Measurements from ENCODE around the gene C3orf20. TPM values are rescaled to one million over a fixed set of nuclear protein-coding genes. Genes with fewer than 3 reads are reported as not detected.

The C3orf20 gene
- total and polyA plus RNA-seq, 2 of the 13 experiments (the other 11 are each of a cell fraction or from before 2014, with no cell fraction given) = 0.03 to 0.04 TPM

DNA sequence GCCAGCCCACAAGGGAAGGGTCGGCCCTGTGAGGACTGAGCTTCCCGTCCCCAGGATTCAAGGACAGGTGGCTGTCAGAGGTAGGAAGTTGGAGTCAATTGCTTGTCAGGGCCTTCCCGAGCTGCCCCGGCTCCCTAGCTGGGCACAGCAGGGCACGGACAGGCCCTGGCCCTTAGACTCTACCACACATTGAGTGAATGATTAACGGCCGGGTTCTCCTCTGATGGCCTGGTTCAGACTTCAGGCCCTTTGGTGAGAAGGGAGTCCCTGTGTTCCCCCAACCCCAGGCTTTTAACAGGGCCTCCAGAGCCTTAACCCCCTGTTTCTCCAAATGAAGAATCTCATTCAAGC is 127.4 kb downstream of the C3orf20 start:
- no peaks in the 10 kb centered on the region for H3K79me2 ChIP-seq (ENCODE audit: insufficient read depth, low read length)
- peaks cover 52% of the 10 kb centered on the region for H3K4me1 ChIP-seq (ENCODE audit: insufficient read depth, low read length)
- no peaks in the 10 kb centered on the region for H3K9me3 ChIP-seq (ENCODE audit: low read length)
- FAIRE-seq (peak; percentile 12), DNase-seq (ENCODE audit: low spot score) (peak; percentile 23), ATAC-seq (peak; percentile 82)
- peak overlapping the region; percentile 22 for H3K27ac ChIP-seq (ENCODE audit: extremely low read length, insufficient read depth, low read length)
- ChIA-PET CTCF (ENCODE audit: low intra/inter-chr PET ratio, low total read pairs) (no interaction called here), POLR2A (interaction anchor here (1.0 kb wide), 1 partner anchor 9 kb away, joined by 3 read pairs; no protein-coding TSS in a partner anchor)
- peak overlapping the region; percentile 89 for H3K4me2 ChIP-seq (ENCODE audit: low read depth, low read length)
- H3K9ac ChIP-seq (ENCODE audit: insufficient read depth, low read depth, low read length) = no peak overlapping the region
- no peaks in the 10 kb centered on the region for H4K20me1 ChIP-seq (ENCODE audit: insufficient read depth, low read length)
- WGBS (ENCODE audit: low lambda C conversion rate) = 0% methylated on average over 6 of the region's 7 CpGs
- in situ Hi-C loops (cut with HindIII; ENCODE audit: extremely low pct_ligation_motif_present, low pct_unique_long_range_greater_than_20kb) = no loop called here
- no peak overlapping the region for H2AFZ ChIP-seq (ENCODE audit: low read length)
- intact Hi-C loops (cut with micrococcal nuclease; ENCODE audit: unreplicated experiment) = no loop called here
- no peaks in the 10 kb centered on the region for H3K36me3 ChIP-seq (replicated peaks in 1 of 2; ENCODE audit: control insufficient read depth in 1 of 2, insufficient read depth in 2 of 2, low read length in 2 of 2)
- no TSS peak for BruUV-seq (replicated peaks)
- H3K27me3 ChIP-seq (ENCODE audit: control insufficient read depth in 1 of 2, insufficient read depth in 2 of 2, low read length in 2 of 2) = peaks cover 0 to 3% of the 10 kb centered on the region in 2 experiments; a peak in 2 of 5 replicates
- peak overlapping the region in 2 of 3 experiments; percentile 1 to 61; a peak in 2 of 6 replicates for H3K4me3 ChIP-seq (replicated peaks in 1 of 3; ENCODE audit: insufficient read depth in 1 of 3, low read depth in 2 of 3, low read length in 3 of 3)
- TF ChIP-seq ZNF549 (CRISPR knock-in tag; IDR thresholded peaks at IDR 0.05) = no peak
- no peak for TF ChIP-seq ZNF605 (CRISPR knock-in tag; IDR thresholded peaks at IDR 0.05)
- TF ChIP-seq ZNF607 (CRISPR knock-in tag; IDR thresholded peaks at IDR 0.05; ENCODE audit: borderline replicate concordance) = no peak
- TF ChIP-seq PLRG1 (conservative IDR thresholded peaks at IDR 0.05) = no peak
- no peak for TF ChIP-seq ZNF326 (CRISPR knock-in tag; IDR thresholded peaks at IDR 0.05; ENCODE audit: borderline replicate concordance)
- TF ChIP-seq JUN (CRISPR knock-in tag; IDR thresholded peaks at IDR 0.05) = no peak
- no peak for TF ChIP-seq ZKSCAN5 (CRISPR knock-in tag; IDR thresholded peaks at IDR 0.05)
- TF ChIP-seq, protein P1, sequence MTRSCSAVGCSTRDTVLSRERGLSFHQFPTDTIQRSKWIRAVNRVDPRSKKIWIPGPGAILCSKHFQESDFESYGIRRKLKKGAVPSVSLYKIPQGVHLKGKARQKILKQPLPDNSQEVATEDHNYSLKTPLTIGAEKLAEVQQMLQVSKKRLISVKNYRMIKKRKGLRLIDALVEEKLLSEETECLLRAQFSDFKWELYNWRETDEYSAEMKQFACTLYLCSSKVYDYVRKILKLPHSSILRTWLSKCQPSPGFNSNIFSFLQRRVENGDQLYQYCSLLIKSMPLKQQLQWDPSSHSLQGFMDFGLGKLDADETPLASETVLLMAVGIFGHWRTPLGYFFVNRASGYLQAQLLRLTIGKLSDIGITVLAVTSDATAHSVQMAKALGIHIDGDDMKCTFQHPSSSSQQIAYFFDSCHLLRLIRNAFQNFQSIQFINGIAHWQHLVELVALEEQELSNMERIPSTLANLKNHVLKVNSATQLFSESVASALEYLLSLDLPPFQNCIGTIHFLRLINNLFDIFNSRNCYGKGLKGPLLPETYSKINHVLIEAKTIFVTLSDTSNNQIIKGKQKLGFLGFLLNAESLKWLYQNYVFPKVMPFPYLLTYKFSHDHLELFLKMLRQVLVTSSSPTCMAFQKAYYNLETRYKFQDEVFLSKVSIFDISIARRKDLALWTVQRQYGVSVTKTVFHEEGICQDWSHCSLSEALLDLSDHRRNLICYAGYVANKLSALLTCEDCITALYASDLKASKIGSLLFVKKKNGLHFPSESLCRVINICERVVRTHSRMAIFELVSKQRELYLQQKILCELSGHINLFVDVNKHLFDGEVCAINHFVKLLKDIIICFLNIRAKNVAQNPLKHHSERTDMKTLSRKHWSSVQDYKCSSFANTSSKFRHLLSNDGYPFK (CRISPR knock-in tag; IDR thresholded peaks at IDR 0.05; ENCODE audit: borderline replicate concordance) = no peak
- no peak for TF ChIP-seq JUNB (CRISPR knock-in tag; IDR thresholded peaks at IDR 0.05; ENCODE audit: borderline replicate concordance)
- TF ChIP-seq ZNF788 (CRISPR knock-in tag; IDR thresholded peaks at IDR 0.05; ENCODE audit: borderline replicate concordance) = no peak
- TF ChIP-seq, protein P2, sequence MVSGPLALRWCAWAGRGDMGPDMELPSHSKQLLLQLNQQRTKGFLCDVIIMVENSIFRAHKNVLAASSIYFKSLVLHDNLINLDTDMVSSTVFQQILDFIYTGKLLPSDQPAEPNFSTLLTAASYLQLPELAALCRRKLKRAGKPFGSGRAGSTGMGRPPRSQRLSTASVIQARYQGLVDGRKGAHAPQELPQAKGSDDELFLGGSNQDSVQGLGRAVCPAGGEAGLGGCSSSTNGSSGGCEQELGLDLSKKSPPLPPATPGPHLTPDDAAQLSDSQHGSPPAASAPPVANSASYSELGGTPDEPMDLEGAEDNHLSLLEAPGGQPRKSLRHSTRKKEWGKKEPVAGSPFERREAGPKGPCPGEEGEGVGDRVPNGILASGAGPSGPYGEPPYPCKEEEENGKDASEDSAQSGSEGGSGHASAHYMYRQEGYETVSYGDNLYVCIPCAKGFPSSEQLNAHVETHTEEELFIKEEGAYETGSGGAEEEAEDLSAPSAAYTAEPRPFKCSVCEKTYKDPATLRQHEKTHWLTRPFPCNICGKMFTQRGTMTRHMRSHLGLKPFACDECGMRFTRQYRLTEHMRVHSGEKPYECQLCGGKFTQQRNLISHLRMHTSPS (CRISPR knock-in tag; IDR thresholded peaks at IDR 0.05; ENCODE audit: low read depth) = peak; percentile 88
- TF ChIP-seq ZNF234 (CRISPR knock-in tag; conservative IDR thresholded peaks at IDR 0.05) = no peak
- TF ChIP-seq, protein P3, sequence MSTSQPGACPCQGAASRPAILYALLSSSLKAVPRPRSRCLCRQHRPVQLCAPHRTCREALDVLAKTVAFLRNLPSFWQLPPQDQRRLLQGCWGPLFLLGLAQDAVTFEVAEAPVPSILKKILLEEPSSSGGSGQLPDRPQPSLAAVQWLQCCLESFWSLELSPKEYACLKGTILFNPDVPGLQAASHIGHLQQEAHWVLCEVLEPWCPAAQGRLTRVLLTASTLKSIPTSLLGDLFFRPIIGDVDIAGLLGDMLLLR (CRISPR knock-in tag; IDR thresholded peaks at IDR 0.05) = no peak
- no peak for TF ChIP-seq TEAD3 (CRISPR knock-in tag; optimal IDR thresholded peaks at IDR 0.05; ENCODE audit: borderline replicate concordance)
- TF ChIP-seq, protein P4, sequence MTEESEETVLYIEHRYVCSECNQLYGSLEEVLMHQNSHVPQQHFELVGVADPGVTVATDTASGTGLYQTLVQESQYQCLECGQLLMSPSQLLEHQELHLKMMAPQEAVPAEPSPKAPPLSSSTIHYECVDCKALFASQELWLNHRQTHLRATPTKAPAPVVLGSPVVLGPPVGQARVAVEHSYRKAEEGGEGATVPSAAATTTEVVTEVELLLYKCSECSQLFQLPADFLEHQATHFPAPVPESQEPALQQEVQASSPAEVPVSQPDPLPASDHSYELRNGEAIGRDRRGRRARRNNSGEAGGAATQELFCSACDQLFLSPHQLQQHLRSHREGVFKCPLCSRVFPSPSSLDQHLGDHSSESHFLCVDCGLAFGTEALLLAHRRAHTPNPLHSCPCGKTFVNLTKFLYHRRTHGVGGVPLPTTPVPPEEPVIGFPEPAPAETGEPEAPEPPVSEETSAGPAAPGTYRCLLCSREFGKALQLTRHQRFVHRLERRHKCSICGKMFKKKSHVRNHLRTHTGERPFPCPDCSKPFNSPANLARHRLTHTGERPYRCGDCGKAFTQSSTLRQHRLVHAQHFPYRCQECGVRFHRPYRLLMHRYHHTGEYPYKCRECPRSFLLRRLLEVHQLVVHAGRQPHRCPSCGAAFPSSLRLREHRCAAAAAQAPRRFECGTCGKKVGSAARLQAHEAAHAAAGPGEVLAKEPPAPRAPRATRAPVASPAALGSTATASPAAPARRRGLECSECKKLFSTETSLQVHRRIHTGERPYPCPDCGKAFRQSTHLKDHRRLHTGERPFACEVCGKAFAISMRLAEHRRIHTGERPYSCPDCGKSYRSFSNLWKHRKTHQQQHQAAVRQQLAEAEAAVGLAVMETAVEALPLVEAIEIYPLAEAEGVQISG (CRISPR knock-in tag; IDR thresholded peaks at IDR 0.05) = no peak
- TF ChIP-seq PHF21A (CRISPR knock-in tag; IDR thresholded peaks at IDR 0.05) = no peak
- TF ChIP-seq ISX (CRISPR knock-in tag; conservative IDR thresholded peaks at IDR 0.05) = no peak

All from HepG2 (cell line).